HepG2 (cell line): ENCODE data around the gene IKZF5. TPM values are rescaled to one million over a fixed set of nuclear protein-coding genes. Genes with fewer than 3 reads are reported as not detected.
A peak's percentile ranks its signal among the peaks of the same experiment; 100 is the strongest.

ENCODE experiments used
- ASH2L ChIP-seq: fragments of 300-600, 200-600 bp; sonication (generic); IDR thresholded peaks from 2 replicates; pipeline ENCODE4 v1.7.0; 2017; ENCODE audit warnings: low read depth, mild to moderate bottlenecking, moderate library complexity, mixed read lengths, low read length; ENCODE audit not compliant: insufficient read length
- KLF12 ChIP-seq: sonication (generic); formaldehyde crosslinking; IDR thresholded peaks from 2 replicates; pipeline ENCODE4 v1.4.0; 2020; ENCODE audit warnings: missing genetic modification reagents, borderline replicate concordance
- ZFP1 ChIP-seq: IDR thresholded peaks from 2 replicates; pipeline ENCODE4 v1.6.1; 2016
- ZNF225 ChIP-seq: sonication (generic); formaldehyde crosslinking; IDR thresholded peaks from 2 replicates; pipeline ENCODE4 v1.4.0; 2020; ENCODE audit warnings: mild to moderate bottlenecking, missing genetic modification reagents
- ZNF335 ChIP-seq: sonication (generic); formaldehyde crosslinking; IDR thresholded peaks from 2 replicates; pipeline ENCODE4 v1.4.0; 2020; ENCODE audit warnings: missing genetic modification reagents
- ZNF660 ChIP-seq: sonication (generic); formaldehyde crosslinking; IDR thresholded peaks from 2 replicates; pipeline ENCODE4 v1.5.1; 2020; ENCODE audit warnings: mild to moderate bottlenecking, low read depth, missing genetic modification reagents, borderline replicate concordance
- ZNF746 ChIP-seq: sonication (generic); formaldehyde crosslinking; IDR thresholded peaks from 2 replicates; pipeline ENCODE4 v1.8.0; 2022; ENCODE audit warnings: mild to moderate bottlenecking, missing genetic modification reagents
- ZNF772 ChIP-seq: sonication (generic); formaldehyde crosslinking; IDR thresholded peaks from 2 replicates; pipeline ENCODE4 v1.5.0; 2020; ENCODE audit warnings: mild to moderate bottlenecking, missing genetic modification reagents
- polyA plus RNA-seq, 8 experiments: library from polyadenylated mRNA; depleted of rRNA in 3 of 8; stranded (reverse) in 7 of 8; unstranded in 1 of 8; fragments of >200 nt; fragmentation: Illumina TruSeq in 4 of 8; extraction: Trizol in 4 of 8; gene quantifications; 2 replicates each; pipeline versions ENCODE4 v1.2.1 to v1.2.3, GENCODE V29; 2011 to 2016; ENCODE audit warnings: low read depth in 4 of 8, missing spikeins in 1 of 8, mixed read lengths in 1 of 8; ENCODE audit not compliant: insufficient read depth in 1 of 8
- total RNA-seq, 5 experiments: library from RNA; depleted of rRNA; stranded (reverse); fragments of >200 nt; fragmentation: Illumina TruSeq; extraction: Trizol; gene quantifications; 2 replicates each; pipeline ENCODE4 v1.2.3, GENCODE V29; 2016; ENCODE audit warnings: low read depth in 1 of 5
- TF ChIP-seq, protein P1 (sequence below): sonication (generic); formaldehyde crosslinking; IDR thresholded peaks from 2 replicates; pipeline ENCODE4 v1.4.0; 2020; ENCODE audit warnings: missing genetic modification reagents, borderline replicate concordance
- TF ChIP-seq, protein P2 (sequence below): sonication (generic); formaldehyde crosslinking; IDR thresholded peaks from 2 replicates; pipeline ENCODE4 v1.4.0; 2020; ENCODE audit warnings: mild to moderate bottlenecking, missing genetic modification reagents
- TF ChIP-seq, protein P3 (sequence below): IDR thresholded peaks from 2 replicates; pipeline ENCODE4 v1.6.1; 2016; ENCODE audit warnings: low read depth, missing genetic modification reagents, missing compliant biosample characterization
- TF ChIP-seq, protein P4 (sequence below): fragments of 450-650 bp; IDR thresholded peaks from 2 replicates; pipeline ENCODE4 v1.6.1; 2016

Gene IKZF5
- total and polyA plus RNA-seq, 2 of the 13 experiments (the other 11 are each of a cell fraction or from before 2014, with no cell fraction given), result 3.7 to 12.0 TPM

DNA sequence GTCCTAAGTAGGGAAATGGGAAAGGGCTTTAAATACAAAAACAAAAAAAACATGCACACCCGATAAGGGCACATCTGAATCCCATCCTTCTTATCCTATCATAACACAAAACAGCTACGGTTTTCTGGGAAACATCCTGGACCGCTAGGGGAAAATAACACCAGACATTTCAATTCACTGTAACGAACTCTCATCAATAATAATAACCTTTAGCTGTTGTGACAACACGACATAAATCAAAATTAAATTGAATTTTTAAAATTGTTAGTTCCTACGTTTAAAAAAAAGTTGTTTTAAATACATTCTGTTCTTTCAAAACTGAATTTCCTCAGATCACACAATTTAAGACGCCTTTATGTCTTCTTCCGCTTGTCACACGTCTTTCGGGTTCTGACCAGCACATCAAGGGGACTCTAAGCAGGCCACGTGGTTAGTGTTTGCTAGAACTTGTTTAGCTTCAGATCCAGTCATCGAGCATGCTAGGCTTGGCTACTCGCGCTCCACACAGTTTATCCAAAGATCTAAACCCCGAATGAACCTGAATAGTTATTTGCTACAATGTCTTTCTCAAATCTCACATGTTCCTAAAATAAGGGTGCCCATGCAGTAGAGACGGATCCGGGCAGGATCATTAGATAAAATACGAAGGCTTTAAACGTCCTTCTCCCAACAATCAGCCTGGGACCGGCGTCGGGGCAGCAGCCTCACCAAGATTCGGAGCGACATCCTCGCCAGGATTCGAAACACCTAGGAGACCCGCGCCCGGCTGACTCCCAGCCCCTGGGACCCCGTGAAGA is 839 bp downstream of the IKZF5 start (continued):
- TF ChIP-seq, protein P1, sequence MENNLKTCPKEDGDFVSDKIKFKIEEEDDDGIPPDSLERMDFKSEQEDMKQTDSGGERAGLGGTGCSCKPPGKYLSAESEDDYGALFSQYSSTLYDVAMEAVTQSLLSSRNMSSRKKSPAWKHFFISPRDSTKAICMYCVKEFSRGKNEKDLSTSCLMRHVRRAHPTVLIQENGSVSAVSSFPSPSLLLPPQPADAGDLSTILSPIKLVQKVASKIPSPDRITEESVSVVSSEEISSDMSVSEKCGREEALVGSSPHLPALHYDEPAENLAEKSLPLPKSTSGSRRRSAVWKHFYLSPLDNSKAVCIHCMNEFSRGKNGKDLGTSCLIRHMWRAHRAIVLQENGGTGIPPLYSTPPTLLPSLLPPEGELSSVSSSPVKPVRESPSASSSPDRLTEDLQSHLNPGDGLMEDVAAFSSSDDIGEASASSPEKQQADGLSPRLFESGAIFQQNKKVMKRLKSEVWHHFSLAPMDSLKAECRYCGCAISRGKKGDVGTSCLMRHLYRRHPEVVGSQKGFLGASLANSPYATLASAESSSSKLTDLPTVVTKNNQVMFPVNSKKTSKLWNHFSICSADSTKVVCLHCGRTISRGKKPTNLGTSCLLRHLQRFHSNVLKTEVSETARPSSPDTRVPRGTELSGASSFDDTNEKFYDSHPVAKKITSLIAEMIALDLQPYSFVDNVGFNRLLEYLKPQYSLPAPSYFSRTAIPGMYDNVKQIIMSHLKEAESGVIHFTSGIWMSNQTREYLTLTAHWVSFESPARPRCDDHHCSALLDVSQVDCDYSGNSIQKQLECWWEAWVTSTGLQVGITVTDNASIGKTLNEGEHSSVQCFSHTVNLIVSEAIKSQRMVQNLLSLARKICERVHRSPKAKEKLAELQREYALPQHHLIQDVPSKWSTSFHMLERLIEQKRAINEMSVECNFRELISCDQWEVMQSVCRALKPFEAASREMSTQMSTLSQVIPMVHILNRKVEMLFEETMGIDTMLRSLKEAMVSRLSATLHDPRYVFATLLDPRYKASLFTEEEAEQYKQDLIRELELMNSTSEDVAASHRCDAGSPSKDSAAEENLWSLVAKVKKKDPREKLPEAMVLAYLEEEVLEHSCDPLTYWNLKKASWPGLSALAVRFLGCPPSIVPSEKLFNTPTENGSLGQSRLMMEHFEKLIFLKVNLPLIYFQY (CRISPR knock-in tag), result 0 out of 2 replicates have a peak, but pooled peaks have one; percentile 30
- no peak for TF ChIP-seq KLF12 (CRISPR knock-in tag)
- TF ChIP-seq ZNF660 (CRISPR knock-in tag), result no peak
- TF ChIP-seq ZNF335 (CRISPR knock-in tag), result no peak
- TF ChIP-seq, protein P2, sequence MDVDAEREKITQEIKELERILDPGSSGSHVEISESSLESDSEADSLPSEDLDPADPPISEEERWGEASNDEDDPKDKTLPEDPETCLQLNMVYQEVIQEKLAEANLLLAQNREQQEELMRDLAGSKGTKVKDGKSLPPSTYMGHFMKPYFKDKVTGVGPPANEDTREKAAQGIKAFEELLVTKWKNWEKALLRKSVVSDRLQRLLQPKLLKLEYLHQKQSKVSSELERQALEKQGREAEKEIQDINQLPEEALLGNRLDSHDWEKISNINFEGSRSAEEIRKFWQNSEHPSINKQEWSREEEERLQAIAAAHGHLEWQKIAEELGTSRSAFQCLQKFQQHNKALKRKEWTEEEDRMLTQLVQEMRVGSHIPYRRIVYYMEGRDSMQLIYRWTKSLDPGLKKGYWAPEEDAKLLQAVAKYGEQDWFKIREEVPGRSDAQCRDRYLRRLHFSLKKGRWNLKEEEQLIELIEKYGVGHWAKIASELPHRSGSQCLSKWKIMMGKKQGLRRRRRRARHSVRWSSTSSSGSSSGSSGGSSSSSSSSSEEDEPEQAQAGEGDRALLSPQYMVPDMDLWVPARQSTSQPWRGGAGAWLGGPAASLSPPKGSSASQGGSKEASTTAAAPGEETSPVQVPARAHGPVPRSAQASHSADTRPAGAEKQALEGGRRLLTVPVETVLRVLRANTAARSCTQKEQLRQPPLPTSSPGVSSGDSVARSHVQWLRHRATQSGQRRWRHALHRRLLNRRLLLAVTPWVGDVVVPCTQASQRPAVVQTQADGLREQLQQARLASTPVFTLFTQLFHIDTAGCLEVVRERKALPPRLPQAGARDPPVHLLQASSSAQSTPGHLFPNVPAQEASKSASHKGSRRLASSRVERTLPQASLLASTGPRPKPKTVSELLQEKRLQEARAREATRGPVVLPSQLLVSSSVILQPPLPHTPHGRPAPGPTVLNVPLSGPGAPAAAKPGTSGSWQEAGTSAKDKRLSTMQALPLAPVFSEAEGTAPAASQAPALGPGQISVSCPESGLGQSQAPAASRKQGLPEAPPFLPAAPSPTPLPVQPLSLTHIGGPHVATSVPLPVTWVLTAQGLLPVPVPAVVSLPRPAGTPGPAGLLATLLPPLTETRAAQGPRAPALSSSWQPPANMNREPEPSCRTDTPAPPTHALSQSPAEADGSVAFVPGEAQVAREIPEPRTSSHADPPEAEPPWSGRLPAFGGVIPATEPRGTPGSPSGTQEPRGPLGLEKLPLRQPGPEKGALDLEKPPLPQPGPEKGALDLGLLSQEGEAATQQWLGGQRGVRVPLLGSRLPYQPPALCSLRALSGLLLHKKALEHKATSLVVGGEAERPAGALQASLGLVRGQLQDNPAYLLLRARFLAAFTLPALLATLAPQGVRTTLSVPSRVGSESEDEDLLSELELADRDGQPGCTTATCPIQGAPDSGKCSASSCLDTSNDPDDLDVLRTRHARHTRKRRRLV (CRISPR knock-in tag), result 0 out of 2 replicates have a peak, but pooled peaks have one; percentile 26
- no peak for TF ChIP-seq ZFP1 (CRISPR knock-in tag)
- TF ChIP-seq, protein P3, sequence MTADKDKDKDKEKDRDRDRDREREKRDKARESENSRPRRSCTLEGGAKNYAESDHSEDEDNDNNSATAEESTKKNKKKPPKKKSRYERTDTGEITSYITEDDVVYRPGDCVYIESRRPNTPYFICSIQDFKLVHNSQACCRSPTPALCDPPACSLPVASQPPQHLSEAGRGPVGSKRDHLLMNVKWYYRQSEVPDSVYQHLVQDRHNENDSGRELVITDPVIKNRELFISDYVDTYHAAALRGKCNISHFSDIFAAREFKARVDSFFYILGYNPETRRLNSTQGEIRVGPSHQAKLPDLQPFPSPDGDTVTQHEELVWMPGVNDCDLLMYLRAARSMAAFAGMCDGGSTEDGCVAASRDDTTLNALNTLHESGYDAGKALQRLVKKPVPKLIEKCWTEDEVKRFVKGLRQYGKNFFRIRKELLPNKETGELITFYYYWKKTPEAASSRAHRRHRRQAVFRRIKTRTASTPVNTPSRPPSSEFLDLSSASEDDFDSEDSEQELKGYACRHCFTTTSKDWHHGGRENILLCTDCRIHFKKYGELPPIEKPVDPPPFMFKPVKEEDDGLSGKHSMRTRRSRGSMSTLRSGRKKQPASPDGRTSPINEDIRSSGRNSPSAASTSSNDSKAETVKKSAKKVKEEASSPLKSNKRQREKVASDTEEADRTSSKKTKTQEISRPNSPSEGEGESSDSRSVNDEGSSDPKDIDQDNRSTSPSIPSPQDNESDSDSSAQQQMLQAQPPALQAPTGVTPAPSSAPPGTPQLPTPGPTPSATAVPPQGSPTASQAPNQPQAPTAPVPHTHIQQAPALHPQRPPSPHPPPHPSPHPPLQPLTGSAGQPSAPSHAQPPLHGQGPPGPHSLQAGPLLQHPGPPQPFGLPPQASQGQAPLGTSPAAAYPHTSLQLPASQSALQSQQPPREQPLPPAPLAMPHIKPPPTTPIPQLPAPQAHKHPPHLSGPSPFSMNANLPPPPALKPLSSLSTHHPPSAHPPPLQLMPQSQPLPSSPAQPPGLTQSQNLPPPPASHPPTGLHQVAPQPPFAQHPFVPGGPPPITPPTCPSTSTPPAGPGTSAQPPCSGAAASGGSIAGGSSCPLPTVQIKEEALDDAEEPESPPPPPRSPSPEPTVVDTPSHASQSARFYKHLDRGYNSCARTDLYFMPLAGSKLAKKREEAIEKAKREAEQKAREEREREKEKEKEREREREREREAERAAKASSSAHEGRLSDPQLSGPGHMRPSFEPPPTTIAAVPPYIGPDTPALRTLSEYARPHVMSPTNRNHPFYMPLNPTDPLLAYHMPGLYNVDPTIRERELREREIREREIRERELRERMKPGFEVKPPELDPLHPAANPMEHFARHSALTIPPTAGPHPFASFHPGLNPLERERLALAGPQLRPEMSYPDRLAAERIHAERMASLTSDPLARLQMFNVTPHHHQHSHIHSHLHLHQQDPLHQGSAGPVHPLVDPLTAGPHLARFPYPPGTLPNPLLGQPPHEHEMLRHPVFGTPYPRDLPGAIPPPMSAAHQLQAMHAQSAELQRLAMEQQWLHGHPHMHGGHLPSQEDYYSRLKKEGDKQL (CRISPR knock-in tag), result no peak
- TF ChIP-seq ZNF746 (CRISPR knock-in tag), result 0 out of 2 replicates have a peak, but pooled peaks have one; percentile 22
- TF ChIP-seq ZNF225 (CRISPR knock-in tag), result no peak
- TF ChIP-seq, protein P4, sequence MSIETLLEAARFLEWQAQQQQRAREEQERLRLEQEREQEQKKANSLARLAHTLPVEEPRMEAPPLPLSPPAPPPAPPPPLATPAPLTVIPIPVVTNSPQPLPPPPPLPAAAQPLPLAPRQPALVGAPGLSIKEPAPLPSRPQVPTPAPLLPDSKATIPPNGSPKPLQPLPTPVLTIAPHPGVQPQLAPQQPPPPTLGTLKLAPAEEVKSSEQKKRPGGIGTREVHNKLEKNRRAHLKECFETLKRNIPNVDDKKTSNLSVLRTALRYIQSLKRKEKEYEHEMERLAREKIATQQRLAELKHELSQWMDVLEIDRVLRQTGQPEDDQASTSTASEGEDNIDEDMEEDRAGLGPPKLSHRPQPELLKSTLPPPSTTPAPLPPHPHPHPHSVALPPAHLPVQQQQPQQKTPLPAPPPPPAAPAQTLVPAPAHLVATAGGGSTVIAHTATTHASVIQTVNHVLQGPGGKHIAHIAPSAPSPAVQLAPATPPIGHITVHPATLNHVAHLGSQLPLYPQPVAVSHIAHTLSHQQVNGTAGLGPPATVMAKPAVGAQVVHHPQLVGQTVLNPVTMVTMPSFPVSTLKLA, result peak; percentile 88
- TF ChIP-seq ASH2L, result peak; percentile 12
- peak; percentile 16; the same call in 1 of the 2 replicates for TF ChIP-seq ZNF772 (CRISPR knock-in tag)
